Measurements from ENCODE around the gene GLTP.
"Not testable (repeated sequence)": the region's sequence is repeated elsewhere in the genome, so short reads cannot be mapped to it uniquely, and the experiment has no call there.

The GLTP gene

GRCh38 chr12:109878247-109878625, 2.1 kb downstream of the GLTP start:
- DNase-seq (ENCODE audit: low read depth in 1 of 2, low spot score in 1 of 2), result no peak

GRCh38 chr12:109877504-109878246, 2.7 kb downstream of the GLTP start:
- DNase-seq (ENCODE audit: low read depth in 1 of 2, low spot score in 1 of 2), result no peak

GRCh38 chr12:109876406-109876805, 3.9 kb downstream of the GLTP start:
- DNase-seq (ENCODE audit: low read depth in 1 of 2, low spot score in 1 of 2), result no peak

- DNase-seq (ENCODE audit: low read depth in 1 of 2, low spot score in 1 of 2), result no peak
These were observed 4.7 kb downstream of the GLTP start for GRCh38 chr12:109875572-109876131.

- no peak for DNase-seq (ENCODE audit: low read depth in 1 of 2, low spot score in 1 of 2)
These were observed 6.7 kb downstream of the GLTP start for GRCh38 chr12:109873653-109874052.

- DNase-seq (ENCODE audit: low read depth in 1 of 2, low spot score in 1 of 2), result no peak
These were observed 8.6 kb downstream of the GLTP start for GRCh38 chr12:109871668-109872314.

- no peak for DNase-seq (ENCODE audit: low read depth in 1 of 2, low spot score in 1 of 2)
These were observed 9.7 kb downstream of the GLTP start for GRCh38 chr12:109870648-109871047.

- no peak for DNase-seq (ENCODE audit: low read depth in 1 of 2, low spot score in 1 of 2)
These were observed 11.9 kb downstream of the GLTP start for GRCh38 chr12:109868182-109869051.

GRCh38 chr12:109864916-109865315, 15.4 kb downstream of the GLTP start:
- DNase-seq (ENCODE audit: low read depth in 1 of 2, low spot score in 1 of 2), result no peak

- no peak for DNase-seq (ENCODE audit: low read depth in 1 of 2, low spot score in 1 of 2)
These were observed 16.3 kb downstream of the GLTP start for GRCh38 chr12:109863847-109864712.

GRCh38 chr12:109862491-109862890, 17.9 kb downstream of the GLTP start:
- not testable (repeated sequence) for DNase-seq (ENCODE audit: low read depth in 1 of 2, low spot score in 1 of 2)

GRCh38 chr12:109861689-109862314, 18.5 kb downstream of the GLTP start:
- no peak for DNase-seq (ENCODE audit: low read depth in 1 of 2, low spot score in 1 of 2)

GRCh38 chr12:109860977-109861376, 19.4 kb downstream of the GLTP start:
- no peak for DNase-seq (ENCODE audit: low read depth in 1 of 2, low spot score in 1 of 2)

- DNase-seq (ENCODE audit: low read depth in 1 of 2, low spot score in 1 of 2), result no peak
These were observed 21.6 kb downstream of the GLTP start for GRCh38 chr12:109858764-109859163.

GRCh38 chr12:109857715-109858114, 22.6 kb downstream of the GLTP start:
- DNase-seq (ENCODE audit: low read depth in 1 of 2, low spot score in 1 of 2), result no peak

- DNase-seq (ENCODE audit: low read depth in 1 of 2, low spot score in 1 of 2), result no peak
These were observed 25.0 kb downstream of the GLTP start for GRCh38 chr12:109855377-109855776.

- DNase-seq (ENCODE audit: low read depth in 1 of 2, low spot score in 1 of 2), result not testable (repeated sequence)
These were observed 29.8 kb downstream of the GLTP start for GRCh38 chr12:109850518-109850917.

- DNase-seq (ENCODE audit: low read depth in 1 of 2, low spot score in 1 of 2), result no peak
These were observed 33.1 kb downstream of the GLTP start for GRCh38 chr12:109847142-109847735.

GRCh38 chr12:109845824-109846205, 34.5 kb downstream of the GLTP start:
- no peak for DNase-seq (ENCODE audit: low read depth in 1 of 2, low spot score in 1 of 2)

Data from activated CD4-positive, alpha-beta T cell treated with anti-CD3 and anti-CD28 coated beads, Interleukin-2, amount 50 U/mL, for 24 hours (primary cell).